Myocyte (in vitro differentiated cells): ENCODE measurements around the gene MSH3. TPM values are rescaled to one million over a fixed set of nuclear protein-coding genes. Genes with fewer than 3 reads are reported as not detected.
"Not testable (repeated sequence)": the region's sequence is repeated elsewhere in the genome, so short reads cannot be mapped to it uniquely, and the experiment has no call there.

Source experiments
- DNase-seq: peaks from one replicate; pipeline ENCODE4 v3.0.0-alpha.2; 2012; ENCODE audit warnings: low read depth
- total RNA-seq: library from RNA; depleted of rRNA; stranded (reverse); fragments of >200 nt; gene quantifications from 2 replicates; pipeline ENCODE4 v1.2.3, GENCODE V29; 2014

MSH3 gene
- total RNA-seq, 1 donor from 2014 or later, result 12.0 TPM

DNA sequence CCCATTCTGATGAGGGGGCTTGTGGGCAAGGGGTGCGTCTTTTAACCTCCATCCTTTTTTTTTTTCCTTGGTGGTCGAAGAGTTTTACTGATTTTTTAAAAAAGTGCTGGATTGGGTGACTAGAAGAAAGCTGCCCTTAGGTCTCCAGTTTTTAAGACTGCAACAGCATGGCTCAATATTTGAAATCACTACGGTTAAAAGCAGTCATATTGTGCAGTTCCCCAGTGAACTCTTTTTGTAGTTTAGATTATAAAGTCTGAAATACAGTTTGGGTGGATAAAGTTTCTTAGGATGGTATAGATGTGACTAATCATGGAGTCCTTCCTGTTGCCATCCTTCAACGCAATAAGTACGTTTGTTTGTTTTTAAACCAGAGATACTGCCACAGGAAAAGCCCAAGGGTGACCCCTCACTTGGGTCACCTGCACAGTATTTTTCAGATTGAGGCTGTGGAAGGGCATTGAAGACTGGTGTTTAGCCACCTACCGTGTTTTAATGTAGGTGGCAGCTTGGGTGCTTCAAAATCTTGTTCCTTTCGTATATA lies 851 bp downstream of the MSH3 start:
- DNase-seq, result no peak

DNA sequence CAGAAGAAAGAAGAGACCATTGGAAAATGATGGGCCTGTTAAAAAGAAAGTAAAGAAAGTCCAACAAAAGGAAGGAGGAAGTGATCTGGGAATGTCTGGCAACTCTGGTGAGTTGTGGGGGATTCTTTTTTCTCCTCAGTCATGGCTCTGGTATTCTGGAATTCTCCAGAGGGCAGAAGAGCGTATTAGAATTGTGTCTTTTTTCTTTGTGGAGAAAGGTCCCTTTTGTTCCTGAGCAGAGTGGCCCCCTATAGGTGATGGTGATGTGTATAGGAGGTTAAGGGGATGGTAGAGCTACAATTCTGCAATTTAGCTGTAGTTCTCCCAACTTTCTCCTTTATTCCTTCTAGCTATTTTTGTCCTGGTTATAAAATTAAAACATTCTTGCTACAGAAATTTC lies 2.0 kb downstream of the MSH3 start:
- DNase-seq, result no peak

DNA sequence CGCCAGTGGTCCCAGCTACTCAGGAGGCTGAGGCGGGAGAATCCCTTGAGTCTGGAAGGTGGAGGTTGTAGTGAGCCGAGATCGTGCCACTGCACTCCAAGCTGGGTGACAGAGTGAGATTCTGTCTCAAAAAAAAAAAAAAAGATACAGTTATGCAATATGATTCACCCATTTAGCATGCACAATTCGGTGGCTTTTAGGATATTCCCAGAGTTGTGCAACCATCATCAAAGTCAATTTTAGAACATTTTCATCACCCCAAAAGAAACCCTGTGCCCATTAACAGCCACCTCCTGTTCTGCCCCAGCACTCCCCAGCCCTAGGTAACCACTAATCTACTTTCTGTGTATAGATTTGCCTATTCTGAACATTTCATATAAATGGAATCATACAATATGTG lies 4.7 kb downstream of the MSH3 start:
- DNase-seq, result no peak

DNA sequence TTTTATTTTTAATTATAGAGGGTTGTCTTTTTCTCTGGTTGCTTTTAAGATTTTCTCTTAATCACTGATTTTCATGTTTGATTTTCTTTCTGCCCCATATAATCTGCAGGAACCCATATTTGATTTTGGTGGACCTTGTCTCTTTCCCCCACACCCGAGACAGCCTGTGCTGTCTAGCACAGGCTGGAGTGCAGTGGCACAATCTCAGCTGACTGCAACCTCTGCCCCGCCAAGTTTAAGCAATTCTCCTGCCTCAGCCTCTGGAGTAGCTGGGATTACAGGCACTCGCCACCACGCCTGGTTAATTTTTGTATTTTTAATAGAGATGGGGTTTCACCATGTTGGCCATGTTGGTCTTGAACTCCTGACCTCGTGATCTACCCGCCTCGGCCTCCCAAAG lies 6.2 kb downstream of the MSH3 start:
- DNase-seq, result not testable (repeated sequence)

DNA sequence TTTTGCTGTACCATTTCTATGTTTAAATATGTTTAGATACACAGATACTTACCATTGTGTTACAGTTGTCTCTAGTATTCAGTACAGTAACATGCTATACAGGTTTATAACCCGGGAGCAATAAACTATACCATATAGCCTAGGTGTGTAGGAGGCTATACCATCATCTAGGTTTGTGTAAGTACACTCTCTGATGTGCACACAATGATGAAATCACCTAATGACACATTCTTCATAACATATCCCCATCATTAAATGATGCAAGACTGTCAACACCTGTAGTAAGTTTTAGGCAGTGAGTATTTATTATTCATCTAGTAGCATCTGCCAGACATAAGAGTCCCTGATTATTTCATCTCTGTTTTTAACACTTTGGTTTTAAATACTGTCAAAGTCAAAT lies 7.7 kb downstream of the MSH3 start:
- no peak for DNase-seq

DNA sequence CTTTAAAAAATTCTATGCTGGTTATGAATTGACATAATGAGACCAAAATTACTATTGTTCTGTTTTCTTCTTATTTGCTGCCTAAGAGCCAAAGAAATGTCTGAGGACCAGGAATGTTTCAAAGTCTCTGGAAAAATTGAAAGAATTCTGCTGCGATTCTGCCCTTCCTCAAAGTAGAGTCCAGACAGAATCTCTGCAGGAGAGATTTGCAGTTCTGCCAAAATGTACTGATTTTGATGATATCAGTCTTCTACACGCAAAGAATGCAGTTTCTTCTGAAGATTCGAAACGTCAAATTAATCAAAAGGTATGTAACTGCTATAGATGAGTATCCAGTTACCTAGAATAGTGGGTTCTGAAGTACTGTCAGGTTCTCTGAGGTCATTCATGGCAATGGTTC lies 10.6 kb downstream of the MSH3 start:
- DNase-seq, result no peak

DNA sequence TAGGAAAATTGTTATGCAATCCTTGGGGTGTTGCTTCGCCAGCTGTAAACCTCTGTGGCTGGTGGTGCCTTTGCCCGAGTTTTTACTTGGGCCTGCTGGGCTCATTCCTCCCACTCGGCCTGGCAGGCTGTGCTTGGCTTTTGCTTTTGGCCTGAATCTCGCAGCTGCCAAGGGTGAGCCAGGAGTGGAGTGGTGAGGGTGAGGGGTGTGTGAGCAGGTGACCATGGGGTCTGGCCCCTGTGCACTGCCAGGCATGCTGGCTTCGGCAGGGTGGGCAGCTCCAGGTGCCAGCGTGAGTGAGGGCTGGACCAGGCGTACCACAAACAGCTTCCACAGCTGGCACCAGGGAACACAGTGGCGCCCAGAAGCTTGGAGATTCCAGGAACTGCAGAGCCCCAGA lies 12.9 kb downstream of the MSH3 start:
- DNase-seq, result no peak

DNA sequence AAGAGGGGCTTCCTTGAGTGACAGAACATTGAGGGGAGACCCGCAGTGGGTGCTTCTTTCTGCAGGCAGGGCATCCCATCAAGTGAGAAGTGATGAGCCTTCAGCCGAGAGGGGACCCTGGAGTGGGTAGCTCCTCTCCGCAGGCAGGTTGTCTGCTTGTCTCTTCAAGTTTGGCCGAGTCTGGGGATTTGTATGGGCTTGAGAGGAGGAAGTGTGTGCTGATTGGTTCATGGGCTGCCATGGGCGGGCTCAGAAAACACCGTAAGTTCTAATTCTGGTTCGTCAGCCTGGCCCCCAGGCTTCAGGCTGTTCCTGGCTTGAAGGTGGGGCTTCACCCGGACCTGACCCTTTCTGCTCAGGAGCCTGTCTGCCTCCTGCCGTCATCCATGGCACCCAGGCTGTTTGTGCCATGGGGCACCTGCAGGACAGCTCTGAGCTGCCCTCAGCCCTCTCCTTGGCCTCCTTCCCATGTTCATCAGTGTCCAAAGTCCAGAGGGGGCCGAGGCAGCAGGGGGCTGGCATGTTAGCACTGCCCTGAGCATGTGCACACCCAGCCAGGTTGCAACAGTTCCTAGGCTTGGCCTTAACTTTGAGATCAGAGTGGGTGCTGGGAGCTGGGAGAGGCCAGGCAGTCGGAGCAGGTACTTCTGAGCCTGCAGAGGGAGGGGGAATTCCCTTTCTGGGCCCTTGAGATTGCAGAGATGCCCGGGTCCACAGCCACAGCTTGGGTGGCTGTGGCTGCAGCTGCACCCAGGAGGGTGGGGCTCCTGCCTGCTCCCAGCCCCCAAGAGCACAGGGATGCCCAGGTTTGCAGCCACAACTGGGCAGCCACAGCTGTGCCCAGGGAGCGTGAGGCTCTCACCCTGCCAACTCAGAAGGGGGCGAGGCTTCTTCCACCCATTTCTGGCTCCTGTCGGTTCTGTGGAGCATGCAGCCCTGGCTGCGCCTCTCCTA lies 13.8 kb downstream of the MSH3 start:
- peak; percentile 34 for DNase-seq

DNA sequence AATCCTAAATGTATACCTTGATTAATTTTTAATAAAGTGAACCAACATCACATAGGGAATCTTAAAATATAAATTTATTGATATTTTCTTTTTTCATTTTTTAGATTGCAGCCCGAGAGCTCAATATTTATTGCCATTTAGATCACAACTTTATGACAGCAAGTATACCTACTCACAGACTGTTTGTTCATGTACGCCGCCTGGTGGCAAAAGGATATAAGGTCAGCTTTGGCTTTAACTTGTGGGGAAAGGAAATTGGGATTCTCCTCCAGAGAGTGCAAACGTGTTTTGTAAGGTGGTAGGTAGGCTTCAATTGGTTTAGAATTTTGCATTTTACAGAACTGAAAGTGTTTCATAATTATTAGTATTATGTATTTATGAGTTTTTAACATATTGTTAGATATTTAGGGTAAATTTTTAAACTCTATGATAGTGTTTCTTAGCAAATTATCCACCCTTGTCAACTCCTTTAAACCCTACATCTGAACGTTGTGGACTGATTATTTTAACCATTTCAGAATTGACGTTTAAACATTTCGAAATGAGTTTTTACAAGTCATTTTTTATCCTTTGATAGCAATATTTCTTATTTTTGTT lies 17.8 kb downstream of the MSH3 start:
- peak; percentile 88 for DNase-seq

DNA sequence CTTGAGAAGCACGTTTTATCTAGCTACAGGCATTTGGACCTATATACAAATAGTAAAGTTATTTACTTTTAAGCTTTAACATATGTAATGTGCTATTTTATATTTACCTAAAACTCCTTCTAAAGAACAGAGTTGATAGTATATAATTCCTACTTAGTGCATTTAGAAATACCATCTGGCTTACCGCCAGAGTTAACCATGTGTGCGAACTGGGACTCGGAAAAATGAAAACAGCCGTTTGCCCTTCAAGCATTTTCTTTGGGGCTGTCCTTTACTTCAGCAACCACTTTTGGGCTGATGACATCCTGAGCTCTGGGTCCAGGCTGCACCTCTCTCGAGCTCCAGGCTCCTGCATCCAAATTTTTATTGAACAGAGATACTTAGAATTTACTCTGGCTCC lies 22.3 kb downstream of the MSH3 start:
- no peak for DNase-seq

DNA sequence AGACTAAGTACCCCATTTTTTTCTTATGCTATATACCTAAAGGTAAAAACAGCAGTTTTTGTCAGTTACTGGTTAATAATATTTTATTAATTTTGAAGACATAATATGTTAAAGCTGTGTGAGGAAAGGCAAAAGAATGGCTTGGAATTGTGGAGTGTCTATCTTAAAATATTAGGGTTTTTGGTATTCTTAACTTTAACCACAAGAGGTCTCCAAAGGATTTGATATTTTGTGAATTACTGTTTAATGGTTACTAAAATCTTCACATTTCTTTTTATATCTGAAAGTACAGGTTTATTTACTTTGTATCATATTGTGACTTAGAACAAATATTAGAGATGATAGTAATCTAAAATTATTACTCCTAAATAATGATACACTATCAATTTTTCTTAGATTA lies 32.3 kb downstream of the MSH3 start:
- peak; percentile 22 for DNase-seq

DNA sequence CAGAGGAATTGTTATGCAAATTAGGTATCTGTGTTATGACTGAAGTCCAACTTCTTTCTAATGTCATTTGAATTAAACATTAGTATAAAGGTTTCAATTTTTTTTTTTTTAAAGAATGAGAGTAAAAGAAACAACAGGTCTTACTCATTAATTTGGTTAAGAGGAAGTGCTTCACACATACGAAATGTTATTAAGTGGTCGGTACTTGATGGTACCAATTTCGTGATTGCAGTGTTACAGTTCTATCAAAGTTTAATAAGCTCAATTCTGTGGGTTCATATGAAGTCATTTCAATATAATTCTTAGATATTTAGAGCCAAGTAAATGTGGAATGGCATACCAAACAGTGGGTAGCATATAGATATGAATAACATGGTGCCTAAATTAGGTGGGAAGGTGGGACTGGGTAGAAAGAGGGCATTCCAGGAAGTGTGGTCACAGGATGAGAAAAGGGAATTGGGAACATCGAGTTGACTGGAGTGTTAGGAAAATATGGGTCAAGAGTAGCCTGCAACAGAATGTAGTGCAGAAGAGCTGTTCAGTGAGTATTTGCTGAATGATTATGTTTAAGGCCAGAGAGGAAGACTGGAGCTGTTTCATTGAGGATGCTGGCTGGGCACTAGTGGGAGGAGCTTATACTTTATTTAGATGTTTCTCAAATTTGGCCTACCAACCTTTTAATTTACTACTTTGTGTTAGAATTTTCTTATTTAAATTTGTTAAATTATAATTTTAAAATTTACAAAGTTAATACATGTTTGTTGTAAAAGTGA lies 34.4 kb downstream of the MSH3 start:
- no peak for DNase-seq

DNA sequence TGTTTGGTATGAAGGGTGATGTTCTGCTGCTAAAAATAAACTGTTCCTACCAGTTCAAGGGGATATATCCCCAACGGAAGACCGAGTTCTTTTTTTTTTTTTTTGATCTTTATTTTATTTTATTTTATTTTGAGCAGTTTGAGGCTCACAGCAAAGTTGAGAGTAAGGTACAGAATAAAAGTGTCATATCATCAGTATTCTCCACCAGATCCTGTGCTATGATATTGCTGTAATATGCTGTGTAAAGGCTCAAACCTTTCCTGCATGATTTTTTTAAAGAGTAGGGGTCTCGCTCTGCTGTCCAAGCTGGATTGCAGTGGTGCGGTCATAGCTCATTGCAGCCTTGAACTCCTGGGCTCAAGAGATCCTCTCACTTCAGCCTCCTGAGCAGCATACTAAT lies 35.2 kb downstream of the MSH3 start:
- no peak for DNase-seq

DNA sequence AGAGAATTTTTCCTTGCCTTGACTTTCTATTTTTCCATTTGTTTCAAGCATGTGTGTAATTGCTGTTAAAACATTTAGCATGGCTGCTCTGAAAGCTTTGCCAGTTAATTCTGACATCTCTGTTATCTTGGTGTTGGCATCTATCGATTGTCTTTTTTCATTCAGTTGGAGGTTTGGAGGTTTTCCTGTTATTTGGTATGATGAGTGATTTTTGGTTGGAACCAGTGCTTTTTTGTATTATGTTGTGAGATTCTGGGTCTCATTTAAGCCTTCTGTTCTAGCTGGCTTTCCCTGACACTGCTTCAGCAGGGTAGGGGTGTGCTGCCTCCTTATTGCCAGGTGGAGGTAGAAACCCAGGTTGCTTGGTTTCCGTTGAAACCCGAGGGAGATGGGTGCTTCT lies 41.2 kb downstream of the MSH3 start:
- DNase-seq, result no peak

DNA sequence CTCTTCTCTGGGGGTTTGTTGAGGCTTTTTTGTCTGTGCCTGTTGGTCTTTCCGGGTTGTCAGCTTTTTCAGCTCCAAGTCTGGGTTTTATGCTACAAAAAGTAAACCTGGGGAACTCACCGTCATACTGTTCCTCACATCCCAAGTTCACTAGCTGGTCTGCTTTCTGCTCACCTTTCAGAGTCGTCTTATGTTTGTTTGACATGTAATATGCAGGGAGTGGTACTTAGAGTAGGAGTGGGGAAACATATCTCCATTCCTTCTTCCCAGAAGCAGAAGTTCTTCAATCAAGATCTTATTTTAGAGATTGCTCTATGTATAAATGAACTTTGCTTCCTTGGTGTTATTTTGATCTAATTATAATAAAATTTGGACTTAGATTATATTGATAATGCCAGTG lies 42.0 kb downstream of the MSH3 start:
- no peak for DNase-seq

DNA sequence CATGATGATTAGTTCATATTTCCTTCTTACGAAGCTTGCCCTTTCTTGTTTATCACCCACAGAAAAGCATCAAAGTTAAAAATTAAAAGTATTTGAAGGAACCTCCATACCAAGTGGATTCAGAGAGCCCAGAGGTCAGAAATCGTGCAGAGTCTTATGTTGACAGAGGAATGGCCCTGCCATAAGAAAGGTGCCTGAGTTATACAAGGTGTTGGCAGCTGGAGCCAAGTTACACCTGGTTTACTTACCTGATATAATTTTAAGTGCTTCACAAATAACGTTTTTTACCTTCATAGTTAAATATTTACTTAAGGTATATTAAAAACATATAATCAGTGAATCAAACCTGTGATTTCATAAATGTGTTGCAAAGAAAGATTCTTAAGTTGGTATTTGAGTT lies 42.6 kb downstream of the MSH3 start:
- DNase-seq, result no peak

DNA sequence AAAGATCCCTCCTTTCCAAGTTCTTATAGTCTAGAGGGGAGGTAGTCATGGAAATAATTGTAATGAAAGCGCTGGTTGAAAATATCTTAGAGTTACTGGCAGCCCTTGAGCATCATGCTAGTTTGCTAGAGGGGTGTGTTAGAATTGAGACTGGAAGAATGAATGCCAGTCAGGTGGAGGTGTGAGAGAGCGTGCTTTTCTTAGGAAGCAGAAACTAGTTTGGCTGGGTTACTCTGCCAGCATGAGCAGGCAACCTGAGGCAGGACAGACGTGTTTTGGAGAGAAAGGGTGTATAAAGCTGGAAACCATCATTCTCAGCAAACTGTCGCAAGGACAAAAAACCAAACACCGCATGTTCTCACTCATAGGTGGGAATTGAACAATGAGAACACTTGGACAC lies 43.9 kb downstream of the MSH3 start:
- DNase-seq, result no peak

DNA sequence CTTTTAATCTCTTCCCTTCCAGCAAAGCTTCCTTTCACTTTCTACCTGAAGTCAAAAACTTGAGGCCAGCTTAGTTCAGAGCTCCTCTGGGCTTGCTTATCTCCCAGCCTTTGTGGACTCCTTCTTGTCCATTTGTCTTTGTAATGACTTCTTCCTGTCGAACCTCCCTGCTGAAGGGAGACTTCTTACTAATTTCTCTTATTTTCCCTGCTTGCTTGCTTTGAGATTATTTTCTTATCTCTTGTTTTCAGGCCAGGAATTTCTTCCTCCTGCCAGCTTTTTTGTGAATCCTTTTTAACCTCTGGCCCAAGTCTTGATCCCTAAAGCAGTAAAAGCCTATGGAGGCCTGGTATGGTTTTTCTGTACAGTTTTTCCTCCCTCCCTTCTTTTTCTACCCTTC lies 47.1 kb downstream of the MSH3 start:
- no peak for DNase-seq

DNA sequence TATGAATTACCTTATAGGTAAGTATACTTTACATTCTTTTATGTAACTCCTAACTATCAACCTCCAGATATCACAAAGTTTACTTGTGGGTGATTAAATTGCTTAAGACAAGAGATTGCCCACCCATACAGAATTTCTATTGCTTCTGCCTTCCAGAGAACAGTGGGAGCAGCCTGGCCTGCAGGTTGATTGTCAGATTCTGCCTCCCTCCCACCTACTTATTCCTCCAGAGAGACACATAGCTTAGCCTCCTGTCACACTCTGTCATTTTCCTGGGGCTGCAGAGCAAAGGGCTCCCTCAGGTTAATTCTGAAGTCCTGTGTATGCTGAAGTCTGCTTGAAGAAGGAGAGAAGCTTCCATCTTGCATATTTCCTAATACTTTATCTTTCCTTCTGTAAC lies 48.8 kb downstream of the MSH3 start:
- DNase-seq, result no peak

DNA sequence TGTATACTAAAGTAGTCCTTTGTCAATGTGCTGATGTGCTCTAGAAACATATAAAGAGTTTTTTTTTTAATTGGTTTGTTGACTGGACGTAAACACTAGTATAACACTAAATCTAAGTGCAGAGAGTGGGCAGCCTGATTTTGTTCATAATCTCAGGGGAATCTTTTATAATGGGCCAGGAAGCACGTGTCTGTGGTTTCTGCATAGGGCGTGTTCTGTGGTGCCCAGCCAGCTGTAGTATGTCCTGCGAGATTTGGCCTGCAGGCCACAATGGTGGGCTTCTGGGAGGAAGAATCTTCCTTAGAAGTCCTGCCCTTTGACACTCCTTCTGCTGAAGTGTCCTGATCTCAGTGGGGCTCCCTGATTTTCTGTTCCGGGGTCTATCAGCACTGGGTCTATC lies 49.3 kb downstream of the MSH3 start:
- DNase-seq, result peak; percentile 57

DNA sequence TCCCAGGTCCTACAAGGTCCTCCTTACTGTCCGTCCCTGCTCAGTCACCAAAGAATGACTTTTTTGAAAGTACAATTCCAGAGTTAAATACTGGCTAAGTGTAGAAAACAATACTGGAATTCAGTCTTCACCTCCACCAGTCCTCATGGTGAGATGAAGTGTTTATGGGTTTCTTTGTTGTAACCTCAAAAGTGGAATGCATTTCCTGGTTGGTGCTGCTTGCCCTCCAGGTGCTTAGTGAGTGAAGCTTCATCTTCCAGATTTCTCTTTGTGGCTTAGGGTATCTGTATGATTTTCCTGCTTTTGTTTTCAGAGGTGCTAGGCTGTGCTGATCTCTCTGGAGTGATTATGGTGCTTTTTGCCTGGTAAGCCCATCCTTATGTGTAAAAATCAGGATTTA lies 49.8 kb downstream of the MSH3 start:
- no peak for DNase-seq

DNA sequence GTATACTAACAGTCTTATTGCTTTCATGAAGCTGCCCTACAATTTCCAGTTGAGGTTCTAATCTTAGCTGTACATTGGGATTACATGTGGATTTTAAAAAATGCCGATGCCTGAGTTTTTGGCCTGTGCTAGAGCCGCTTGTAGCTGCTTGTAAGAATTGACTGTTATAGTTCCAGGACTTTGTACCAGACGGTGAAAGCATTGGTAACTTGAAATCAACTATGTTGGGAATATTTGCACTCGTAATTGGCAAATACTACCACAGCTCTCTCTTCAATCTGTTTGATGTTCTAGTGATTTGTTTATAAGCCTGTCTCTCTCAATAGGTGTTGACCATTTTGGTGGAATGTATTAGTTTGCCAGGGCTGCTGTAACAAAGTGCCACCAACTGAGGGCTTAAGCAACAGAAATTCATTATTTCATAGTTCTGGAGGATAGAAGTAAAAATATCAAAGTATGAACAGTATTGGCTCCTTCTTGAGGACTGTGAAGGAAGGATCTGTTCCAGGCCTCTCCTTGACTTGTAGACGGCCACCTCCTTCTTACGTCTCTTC lies 50.8 kb downstream of the MSH3 start:
- no peak for DNase-seq
